Subcutaneous abdominal adipose tissue (tissue), 5 donors: Measurements from ENCODE around the gene CACNA2D1.

Source experiments
- H3K27ac ChIP-seq: one replicate; pipeline ENCODE4 v1.7.0; 2013; ENCODE audit warnings: low read depth, mild to moderate bottlenecking, inconsistent platforms, low read length, moderate library complexity
- H3K27me3 ChIP-seq, 5 donors: one replicate each; pipeline ENCODE4 v1.7.0; 2013; ENCODE audit warnings: low read length in 5 of 5, inconsistent platforms in 1 of 5; ENCODE audit not compliant: control insufficient read depth in 5 of 5, insufficient read depth in 4 of 5
- H3K36me3 ChIP-seq, 5 donors: one replicate each; pipeline ENCODE4 v1.7.0; 2013; ENCODE audit warnings: low read length in 5 of 5; ENCODE audit not compliant: control insufficient read depth in 5 of 5, insufficient read depth in 5 of 5
- H3K4me1 ChIP-seq, 5 donors: one replicate each; pipeline ENCODE4 v1.7.0; 2013; ENCODE audit warnings: low read length in 5 of 5, mild to moderate bottlenecking in 3 of 5, moderate library complexity in 1 of 5; ENCODE audit not compliant: control insufficient read depth in 5 of 5, insufficient read depth in 5 of 5
- H3K4me3 ChIP-seq, 5 donors: one replicate each; pipeline ENCODE4 v1.7.0; 2013; ENCODE audit warnings: low read length in 5 of 5, low read depth in 1 of 5
- H3K9ac ChIP-seq, 5 donors: one replicate each; pipeline ENCODE4 v1.7.0; 2013; ENCODE audit warnings: low read length in 5 of 5, mild to moderate bottlenecking in 4 of 5, moderate library complexity in 3 of 5
- H3K9me3 ChIP-seq, 5 donors: one replicate each; pipeline ENCODE4 v1.7.0; 2013; ENCODE audit warnings: low read length in 5 of 5; ENCODE audit not compliant: control insufficient read depth in 5 of 5
- donor health status: healthy.
- donor health status: healthy.
- donor health status: healthy.
- donor health status: healthy.
- donor health status: healthy.

CACNA2D1 gene

DNA sequence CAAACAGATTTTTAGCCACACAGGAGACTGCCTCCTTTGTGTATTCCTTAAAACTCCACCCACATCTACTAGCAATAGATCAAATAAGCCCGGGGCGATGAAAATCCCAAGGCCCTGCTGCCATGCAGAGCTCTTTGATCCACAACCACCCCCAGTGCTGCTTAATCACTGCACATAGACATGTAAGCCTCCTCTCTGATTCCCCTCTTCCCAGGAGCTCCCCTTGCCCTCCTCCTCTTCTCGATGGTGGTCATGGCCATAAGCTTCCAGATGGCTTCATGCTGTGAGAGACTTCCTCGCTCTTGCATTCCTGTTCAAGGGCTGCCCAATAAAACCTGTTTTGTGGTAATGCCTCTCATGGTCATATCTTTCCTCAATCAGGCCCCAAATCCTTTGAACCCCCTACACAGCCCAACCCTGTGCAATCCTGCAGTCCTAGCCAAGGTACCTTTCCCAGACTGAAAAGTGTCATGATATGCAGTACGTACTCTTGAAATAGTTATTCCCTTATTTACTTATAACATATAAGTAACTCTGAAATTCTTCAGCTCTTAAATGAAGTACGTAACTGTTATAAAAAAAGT lies 158.5 kb downstream of the CACNA2D1 start:
- H3K4me3 ChIP-seq = no peak overlapping the region
- H3K4me1 ChIP-seq = peaks cover 0 to 6% (median 0%) of the 10 kb centered on the region in 5 donors
- H3K27me3 ChIP-seq = no peaks in the 10 kb centered on the region
- H3K9ac ChIP-seq = no peak overlapping the region
- H3K27ac ChIP-seq = no peak overlapping the region
- H3K9me3 ChIP-seq = no peaks in the 10 kb centered on the region
- H3K36me3 ChIP-seq = no peaks in the 10 kb centered on the region

DNA sequence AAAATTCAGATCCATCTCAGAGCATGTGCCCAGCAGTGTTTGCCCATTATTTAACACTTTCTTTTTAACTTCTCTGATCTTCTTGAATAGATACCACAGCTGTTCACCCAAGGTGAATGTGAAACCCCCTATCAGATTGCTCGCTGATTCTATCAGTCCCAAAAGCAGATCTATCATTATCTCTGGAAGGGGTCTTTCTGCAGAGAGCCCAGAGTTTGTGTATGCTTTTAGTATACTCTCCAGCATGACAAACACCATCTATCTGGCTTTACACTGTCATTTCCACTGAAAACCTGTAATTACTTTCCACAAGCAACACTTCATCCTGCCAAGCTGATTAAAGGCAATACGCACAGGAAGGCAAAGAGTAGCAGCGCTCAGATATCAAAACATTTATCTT lies 168.2 kb downstream of the CACNA2D1 start:
- H3K27me3 ChIP-seq = no peaks in the 10 kb centered on the region
- peaks cover 0 to 4% (median 0%) of the 10 kb centered on the region in 5 donors for H3K4me1 ChIP-seq
- H3K4me3 ChIP-seq = no peak overlapping the region
- no peak overlapping the region for H3K9ac ChIP-seq
- no peaks in the 10 kb centered on the region for H3K9me3 ChIP-seq
- no peaks in the 10 kb centered on the region for H3K36me3 ChIP-seq
- no peak overlapping the region for H3K27ac ChIP-seq

DNA sequence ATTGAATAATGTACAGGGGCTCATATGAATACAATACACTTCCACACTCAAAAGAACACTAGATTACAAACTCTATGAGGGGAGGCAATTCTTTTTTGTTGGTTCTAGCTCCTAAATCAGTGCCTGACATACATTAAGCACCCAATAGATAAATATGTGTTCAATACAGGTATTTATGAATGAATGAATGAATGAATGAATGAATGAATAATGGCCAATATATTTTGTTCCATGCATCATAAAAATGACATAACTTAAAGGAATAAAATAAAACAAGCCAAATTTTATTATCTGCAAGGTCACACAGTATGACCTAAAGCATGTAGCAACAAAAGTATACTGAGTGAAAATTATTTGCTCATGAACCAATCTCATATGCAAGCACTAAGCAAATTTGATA lies 168.9 kb downstream of the CACNA2D1 start:
- no peak overlapping the region for H3K9ac ChIP-seq
- H3K27me3 ChIP-seq = no peaks in the 10 kb centered on the region
- peaks cover 0 to 4% (median 0%) of the 10 kb centered on the region in 5 donors for H3K4me1 ChIP-seq
- H3K9me3 ChIP-seq = no peaks in the 10 kb centered on the region
- H3K27ac ChIP-seq = no peak overlapping the region
- H3K4me3 ChIP-seq = no peak overlapping the region
- H3K36me3 ChIP-seq = no peaks in the 10 kb centered on the region

DNA sequence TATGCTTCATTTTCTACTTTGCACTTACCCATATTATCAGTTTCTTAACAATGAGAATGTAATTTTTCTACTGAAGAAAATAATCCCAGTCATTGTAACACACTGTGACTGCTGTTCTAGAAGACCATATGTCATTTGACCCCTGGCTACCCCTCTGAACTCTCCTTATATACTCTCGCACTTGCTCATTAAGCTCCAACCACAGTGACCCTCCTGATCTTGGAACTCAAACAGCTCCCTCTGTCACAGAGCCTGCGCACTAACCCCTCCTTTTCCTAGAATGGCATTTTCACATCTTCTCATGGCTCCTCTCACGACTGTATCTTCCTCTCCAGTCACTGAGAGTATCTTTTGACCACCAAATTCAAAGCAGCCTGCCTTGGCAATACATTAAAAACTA lies 169.7 kb downstream of the CACNA2D1 start:
- Histone ChIP-seq H3K9me3 (no peaks in the 10 kb centered on the region), H3K27me3 (no peaks in the 10 kb centered on the region), H3K4me1 (peaks cover 0 to 3% (median 0%) of the 10 kb centered on the region in 5 donors), H3K36me3 (no peaks in the 10 kb centered on the region), H3K27ac (no peak overlapping the region), H3K4me3 (no peak overlapping the region), H3K9ac (no peak overlapping the region)

DNA sequence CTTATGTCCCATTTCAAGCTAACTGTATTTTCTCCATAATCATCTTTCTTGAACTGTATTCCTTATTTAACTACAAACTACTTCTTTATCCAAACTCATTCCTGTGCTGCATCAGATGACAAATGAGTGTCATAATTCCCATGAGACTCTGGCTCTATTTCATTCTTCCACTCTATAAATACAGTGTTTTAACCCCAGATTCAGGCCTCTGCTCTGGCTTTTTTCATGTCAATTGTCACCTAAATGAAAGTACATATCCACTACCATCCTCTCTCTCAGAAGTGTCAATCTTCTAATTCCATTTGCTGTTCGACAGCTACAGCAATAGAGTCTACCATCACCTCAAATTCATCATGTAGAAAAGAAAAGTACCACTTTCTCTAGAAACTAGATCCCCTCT lies 172.7 kb downstream of the CACNA2D1 start:
- no peaks in the 10 kb centered on the region for H3K4me1 ChIP-seq
- no peaks in the 10 kb centered on the region for H3K36me3 ChIP-seq
- H3K9me3 ChIP-seq = no peaks in the 10 kb centered on the region
- no peak overlapping the region for H3K9ac ChIP-seq
- no peak overlapping the region for H3K27ac ChIP-seq
- no peaks in the 10 kb centered on the region for H3K27me3 ChIP-seq
- no peak overlapping the region for H3K4me3 ChIP-seq

DNA sequence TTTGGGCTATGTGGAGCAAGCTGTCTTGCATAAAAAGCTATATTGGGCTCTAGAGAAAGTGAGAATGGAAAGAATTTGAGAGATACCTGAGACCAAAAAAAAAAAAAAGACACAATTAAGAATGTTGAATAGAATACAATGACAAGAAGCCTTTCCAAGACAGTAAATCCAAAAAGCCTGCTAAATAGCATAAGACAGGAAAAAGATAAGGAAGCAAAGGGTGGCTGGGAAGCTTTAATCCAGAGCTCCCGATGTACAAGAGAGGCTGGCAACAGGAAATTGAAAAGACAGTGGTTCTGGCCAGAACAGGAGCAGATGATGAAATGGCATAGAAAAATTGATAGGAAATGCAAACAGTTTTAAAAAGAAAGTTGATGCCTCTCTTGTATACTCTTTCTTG lies 174.9 kb downstream of the CACNA2D1 start:
- no peak overlapping the region for H3K4me3 ChIP-seq
- H3K9ac ChIP-seq = no peak overlapping the region
- H3K9me3 ChIP-seq = no peaks in the 10 kb centered on the region
- H3K27ac ChIP-seq = no peak overlapping the region
- no peaks in the 10 kb centered on the region for H3K4me1 ChIP-seq
- H3K27me3 ChIP-seq = no peaks in the 10 kb centered on the region
- H3K36me3 ChIP-seq = no peaks in the 10 kb centered on the region

DNA sequence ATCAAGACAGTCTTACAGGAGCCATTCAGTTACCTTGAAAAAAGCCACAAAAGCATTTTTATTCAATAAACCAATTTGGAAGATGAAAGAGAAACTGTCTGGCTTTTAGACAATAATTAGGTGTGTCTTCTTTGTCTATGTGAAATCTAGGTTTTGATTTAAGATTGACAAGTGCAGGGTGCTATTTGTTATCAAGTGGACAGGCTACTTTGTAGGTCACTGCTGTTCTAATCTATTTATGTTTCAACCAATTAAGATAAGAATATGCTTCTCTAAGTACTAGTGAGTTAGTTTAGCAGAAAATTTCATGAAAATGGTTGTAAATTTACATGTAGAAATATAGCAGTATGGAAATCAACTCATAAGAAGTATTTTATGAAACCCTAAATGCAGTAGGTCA lies 177.5 kb downstream of the CACNA2D1 start:
- Histone ChIP-seq H3K9ac (no peak overlapping the region), H3K9me3 (no peaks in the 10 kb centered on the region), H3K27me3 (no peaks in the 10 kb centered on the region), H3K27ac (no peak overlapping the region), H3K4me1 (no peaks in the 10 kb centered on the region), H3K4me3 (no peak overlapping the region), H3K36me3 (no peaks in the 10 kb centered on the region)

DNA sequence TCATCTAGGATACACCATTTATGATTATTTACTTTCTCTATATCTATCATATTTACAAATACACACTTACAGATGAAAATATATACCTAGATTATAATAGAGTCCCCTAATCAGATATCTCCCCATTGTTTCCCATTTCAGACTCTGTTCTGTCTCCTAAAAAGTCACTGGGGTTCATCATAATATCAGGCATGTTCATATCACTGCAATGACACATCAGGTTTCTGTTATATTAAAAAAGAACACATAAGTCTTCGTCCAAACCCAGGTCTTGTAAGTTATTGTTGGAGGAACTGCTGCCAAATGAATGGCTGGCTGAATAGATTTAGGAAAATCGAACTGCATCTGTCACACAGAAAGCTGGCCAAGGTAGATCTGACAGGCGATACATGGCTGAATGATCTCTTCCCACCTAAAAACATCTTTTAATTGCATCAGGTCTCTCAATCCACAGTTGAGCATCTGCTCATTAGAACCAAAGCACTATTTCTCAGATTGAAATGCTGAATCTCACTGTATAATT lies 178.7 kb downstream of the CACNA2D1 start:
- H3K36me3 ChIP-seq = no peaks in the 10 kb centered on the region
- no peaks in the 10 kb centered on the region for H3K4me1 ChIP-seq
- H3K9ac ChIP-seq = no peak overlapping the region
- no peak overlapping the region for H3K4me3 ChIP-seq
- no peak overlapping the region for H3K27ac ChIP-seq
- H3K27me3 ChIP-seq = no peaks in the 10 kb centered on the region
- H3K9me3 ChIP-seq = no peaks in the 10 kb centered on the region

DNA sequence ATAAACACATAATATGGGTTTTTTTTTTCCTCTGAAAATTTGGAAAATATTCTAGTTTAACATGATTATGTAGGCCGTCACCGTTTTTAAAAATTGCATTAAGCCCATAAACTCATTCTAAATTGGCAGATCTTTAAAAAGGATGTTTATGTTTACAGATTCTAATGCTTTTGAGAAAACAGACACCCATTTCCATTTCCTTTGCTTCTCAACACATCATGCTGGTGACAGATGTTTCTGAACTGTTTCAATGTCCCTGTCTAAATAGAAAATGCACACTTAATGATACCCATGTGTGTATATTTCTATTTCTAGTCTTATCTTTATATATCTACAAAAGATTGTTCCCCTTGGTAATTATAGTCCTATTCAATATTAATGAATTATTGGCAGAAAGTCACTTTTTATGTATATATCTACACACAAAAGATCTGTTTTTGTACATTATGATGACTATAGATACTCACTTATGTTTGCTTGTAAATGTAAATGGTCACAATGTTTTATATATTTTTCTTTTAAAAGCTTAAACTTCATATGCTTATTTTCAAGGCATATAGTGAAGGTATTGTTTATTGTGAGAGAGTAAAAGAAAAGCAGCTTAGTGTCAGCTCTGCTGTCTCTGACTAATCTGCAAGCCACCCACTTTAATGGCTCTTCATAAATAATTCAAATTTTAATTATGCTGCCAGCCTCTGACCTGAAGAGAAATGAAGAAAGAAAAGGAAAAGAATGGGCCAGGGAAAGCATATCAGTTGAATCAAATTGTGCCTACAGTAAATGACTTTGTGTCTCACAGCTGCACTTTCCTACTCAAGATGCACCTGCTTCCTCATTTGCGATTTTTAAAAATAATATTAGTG lies 179.4 kb downstream of the CACNA2D1 start:
- Histone ChIP-seq H3K9me3 (no peaks in the 10 kb centered on the region), H3K27ac (no peak overlapping the region), H3K4me3 (no peak overlapping the region), H3K4me1 (no peaks in the 10 kb centered on the region), H3K36me3 (no peaks in the 10 kb centered on the region), H3K9ac (no peak overlapping the region), H3K27me3 (no peaks in the 10 kb centered on the region)

DNA sequence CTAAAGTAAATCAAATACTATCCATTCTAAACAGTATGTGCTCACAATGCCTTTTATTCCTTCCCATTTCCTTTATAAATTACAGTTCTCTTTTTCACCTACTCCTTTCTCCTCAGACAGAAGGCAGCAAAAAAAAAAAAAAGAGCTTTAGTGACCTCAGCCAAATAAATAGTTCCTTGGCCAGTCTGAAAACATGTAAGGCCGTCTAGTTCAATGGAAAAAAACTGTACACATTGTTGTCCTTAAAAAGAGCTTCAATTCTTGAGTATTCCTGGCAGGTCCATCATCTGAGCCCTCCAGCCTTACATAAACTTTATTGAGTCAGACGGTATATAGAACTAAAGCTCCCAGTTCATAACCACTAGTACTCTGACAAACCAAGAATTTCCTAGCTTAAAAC lies 185.4 kb downstream of the CACNA2D1 start:
- no peaks in the 10 kb centered on the region for H3K27me3 ChIP-seq
- no peaks in the 10 kb centered on the region for H3K4me1 ChIP-seq
- no peak overlapping the region for H3K4me3 ChIP-seq
- no peak overlapping the region for H3K27ac ChIP-seq
- no peaks in the 10 kb centered on the region for H3K36me3 ChIP-seq
- H3K9ac ChIP-seq = no peak overlapping the region
- H3K9me3 ChIP-seq = no peaks in the 10 kb centered on the region
